ENCODE data around the gene UCMA. TPM values are rescaled to one million over a fixed set of nuclear protein-coding genes. Genes with fewer than 3 reads are reported as not detected.

The UCMA gene
- total RNA-seq, 6 experiments from 2014 or later: not detected

- Histone ChIP-seq H3K4me3 (no peak overlapping the region), H3K27me3 (no peaks in the 10 kb centered on the region), H3K9me3 (no peaks in the 10 kb centered on the region), H3K27ac (no peak overlapping the region), H3K36me3 (no peaks in the 10 kb centered on the region), H3K4me1 (no peaks in the 10 kb centered on the region)
- WGBS (ENCODE audit: insufficient coverage, low coverage, low lambda C conversion rate, missing lambda C conversion rate): 63% methylated on average over 7 of the region's 9 CpGs
- intact Hi-C loops (cut with DNase I): no loop called here
- ATAC-seq: no peak
- TF ChIP-seq POLR2A (IDR thresholded peaks at IDR 0.05): no peak
- no peak for TF ChIP-seq CTCF (IDR thresholded peaks at IDR 0.05)
- peak in 1 of 3 donors; percentile 29 for DNase-seq
Measured at GRCh38 chr10:13231190-13231589, 3.0 kb downstream of the UCMA start.

GRCh38 chr10:13227031-13227430 lies 7.1 kb downstream of the UCMA start:
- ATAC-seq (no peak), DNase-seq (no peak)
- Histone ChIP-seq H3K36me3 (no peaks in the 10 kb centered on the region), H3K4me3 (no peak overlapping the region), H3K9me3 (no peaks in the 10 kb centered on the region), H3K4me1 (no peaks in the 10 kb centered on the region), H3K27me3 (no peaks in the 10 kb centered on the region), H3K27ac (no peak overlapping the region)
- intact Hi-C loops (cut with DNase I): no loop called here
- TF ChIP-seq POLR2A (IDR thresholded peaks at IDR 0.05) (no peak), CTCF (IDR thresholded peaks at IDR 0.05) (no peak)
- 87% methylated on average over 4 of the region's 5 CpGs for WGBS (ENCODE audit: insufficient coverage, low coverage, low lambda C conversion rate, missing lambda C conversion rate)

- intact Hi-C loops (cut with DNase I): no loop called here
- H3K4me1 ChIP-seq: no peaks in the 10 kb centered on the region
- H3K4me3 ChIP-seq: no peak overlapping the region
- peak in 1 of 3 donors; percentile 9 for DNase-seq
- no peaks in the 10 kb centered on the region for H3K36me3 ChIP-seq
- no peak overlapping the region for H3K27ac ChIP-seq
- 90% methylated on average over 4 of the region's 8 CpGs for WGBS (ENCODE audit: insufficient coverage, low coverage, low lambda C conversion rate, missing lambda C conversion rate)
- no peaks in the 10 kb centered on the region for H3K9me3 ChIP-seq
- H3K27me3 ChIP-seq: no peaks in the 10 kb centered on the region
- ATAC-seq: no peak
- TF ChIP-seq POLR2A (IDR thresholded peaks at IDR 0.05) (no peak), CTCF (IDR thresholded peaks at IDR 0.05) (no peak)
Measured at GRCh38 chr10:13225601-13226000, 8.6 kb downstream of the UCMA start.

- Histone ChIP-seq H3K27ac (no peak overlapping the region), H3K27me3 (no peaks in the 10 kb centered on the region)
- intact Hi-C loops (cut with DNase I): no loop called here
Measured at GRCh38 chr10:13224210-13224995, 9.8 kb downstream of the UCMA start.

More at GRCh38 chr10:13224210-13224995, 9.8 kb downstream of the UCMA start:
- no peak for DNase-seq
- Histone ChIP-seq H3K36me3 (no peaks in the 10 kb centered on the region), H3K4me3 (no peak overlapping the region), H3K9me3 (no peaks in the 10 kb centered on the region), H3K4me1 (no peaks in the 10 kb centered on the region)
- 71% methylated on average over 4 of the region's 11 CpGs for WGBS (ENCODE audit: insufficient coverage, low coverage, low lambda C conversion rate, missing lambda C conversion rate)
- no peak for ATAC-seq
- TF ChIP-seq CTCF (IDR thresholded peaks at IDR 0.05): no peak
- no peak for TF ChIP-seq POLR2A (IDR thresholded peaks at IDR 0.05)

Data from right lobe of liver (tissue), 6 donors.